Subcutaneous abdominal adipose tissue (tissue), 5 donors: ENCODE data around the gene MSH3.
"Not testable (repeated sequence)": the region's sequence is repeated elsewhere in the genome, so short reads cannot be mapped to it uniquely, and the experiment has no call there.

Source experiments
- H3K27ac ChIP-seq: one replicate; pipeline ENCODE4 v1.7.0; 2013; ENCODE audit warnings: low read depth, mild to moderate bottlenecking, inconsistent platforms, low read length, moderate library complexity
- H3K27me3 ChIP-seq, 5 donors: one replicate each; pipeline ENCODE4 v1.7.0; 2013; ENCODE audit warnings: low read length in 5 of 5, inconsistent platforms in 1 of 5; ENCODE audit not compliant: control insufficient read depth in 5 of 5, insufficient read depth in 4 of 5
- H3K36me3 ChIP-seq, 5 donors: one replicate each; pipeline ENCODE4 v1.7.0; 2013; ENCODE audit warnings: low read length in 5 of 5; ENCODE audit not compliant: control insufficient read depth in 5 of 5, insufficient read depth in 5 of 5
- H3K4me1 ChIP-seq, 5 donors: one replicate each; pipeline ENCODE4 v1.7.0; 2013; ENCODE audit warnings: low read length in 5 of 5, mild to moderate bottlenecking in 3 of 5, moderate library complexity in 1 of 5; ENCODE audit not compliant: control insufficient read depth in 5 of 5, insufficient read depth in 5 of 5
- H3K4me3 ChIP-seq, 5 donors: one replicate each; pipeline ENCODE4 v1.7.0; 2013; ENCODE audit warnings: low read length in 5 of 5, low read depth in 1 of 5
- H3K9ac ChIP-seq, 5 donors: one replicate each; pipeline ENCODE4 v1.7.0; 2013; ENCODE audit warnings: low read length in 5 of 5, mild to moderate bottlenecking in 4 of 5, moderate library complexity in 3 of 5
- H3K9me3 ChIP-seq, 5 donors: one replicate each; pipeline ENCODE4 v1.7.0; 2013; ENCODE audit warnings: low read length in 5 of 5; ENCODE audit not compliant: control insufficient read depth in 5 of 5
- donor health status: healthy.
- donor health status: healthy.
- donor health status: healthy.
- donor health status: healthy.
- donor health status: healthy.

The MSH3 gene

GRCh38 chr5:80865551-80865950 lies 211.1 kb downstream of the MSH3 start:
- H3K9ac ChIP-seq: no peak overlapping the region
- H3K4me1 ChIP-seq: peaks cover 0 to 9% (median 0%) of the 10 kb centered on the region in 5 donors
- H3K27me3 ChIP-seq: no peaks in the 10 kb centered on the region
- H3K36me3 ChIP-seq: peaks cover 4 to 25% (median 6%) of the 10 kb centered on the region in 5 donors
- H3K4me3 ChIP-seq: no peak overlapping the region
- no peaks in the 10 kb centered on the region for H3K9me3 ChIP-seq
- H3K27ac ChIP-seq: no peak overlapping the region

DNA sequence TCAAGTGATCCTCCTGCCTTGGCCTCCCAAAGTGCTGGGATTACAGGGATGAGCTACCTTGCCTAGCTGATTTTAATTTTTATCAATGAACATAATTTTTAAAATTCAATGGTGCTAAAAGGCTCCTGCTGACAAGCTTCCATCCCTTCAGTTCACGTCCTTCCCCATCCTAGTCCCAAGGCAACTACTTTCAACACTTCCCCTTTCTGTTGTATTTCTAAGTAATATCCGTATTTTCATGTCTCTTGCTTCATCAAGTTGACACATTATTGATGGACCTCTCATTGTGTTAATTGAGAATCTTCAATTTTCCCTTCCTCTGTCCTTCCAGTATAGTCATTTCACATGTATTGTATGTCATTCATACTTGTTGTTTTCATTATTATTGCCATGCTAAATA lies 211.9 kb downstream of the MSH3 start:
- H3K9ac ChIP-seq: no peak overlapping the region
- H3K27me3 ChIP-seq: no peaks in the 10 kb centered on the region
- no peak overlapping the region for H3K4me3 ChIP-seq
- peaks cover 0 to 9% (median 0%) of the 10 kb centered on the region in 5 donors for H3K4me1 ChIP-seq
- no peak overlapping the region for H3K27ac ChIP-seq
- no peaks in the 10 kb centered on the region for H3K9me3 ChIP-seq
- peaks cover 4 to 26% (median 7%) of the 10 kb centered on the region in 5 donors for H3K36me3 ChIP-seq

DNA sequence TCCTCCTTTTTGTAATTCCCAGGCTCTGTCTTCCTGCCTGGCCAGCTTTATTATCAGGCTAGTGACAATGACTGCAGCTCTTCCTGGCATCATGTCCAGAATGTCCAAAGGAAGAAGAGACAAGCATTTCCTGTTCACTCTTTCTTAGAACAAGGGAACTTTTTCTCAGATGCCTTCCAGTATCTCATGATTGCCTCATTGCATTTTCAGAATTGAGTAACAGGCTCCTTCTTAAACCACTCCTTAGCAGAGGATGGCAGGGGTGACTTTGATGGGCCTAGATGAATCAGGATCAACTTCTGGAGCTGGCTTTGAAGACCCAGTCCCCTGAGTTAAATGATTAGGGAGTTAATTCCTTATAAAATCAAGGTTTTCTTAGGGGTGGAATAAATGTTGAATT lies 212.8 kb downstream of the MSH3 start:
- Histone ChIP-seq H3K27me3 (no peaks in the 10 kb centered on the region), H3K4me1 (peaks cover 0 to 9% (median 0%) of the 10 kb centered on the region in 5 donors), H3K9ac (no peak overlapping the region), H3K27ac (no peak overlapping the region), H3K4me3 (no peak overlapping the region), H3K36me3 (peaks cover 4 to 30% (median 10%) of the 10 kb centered on the region in 5 donors), H3K9me3 (no peaks in the 10 kb centered on the region)

DNA sequence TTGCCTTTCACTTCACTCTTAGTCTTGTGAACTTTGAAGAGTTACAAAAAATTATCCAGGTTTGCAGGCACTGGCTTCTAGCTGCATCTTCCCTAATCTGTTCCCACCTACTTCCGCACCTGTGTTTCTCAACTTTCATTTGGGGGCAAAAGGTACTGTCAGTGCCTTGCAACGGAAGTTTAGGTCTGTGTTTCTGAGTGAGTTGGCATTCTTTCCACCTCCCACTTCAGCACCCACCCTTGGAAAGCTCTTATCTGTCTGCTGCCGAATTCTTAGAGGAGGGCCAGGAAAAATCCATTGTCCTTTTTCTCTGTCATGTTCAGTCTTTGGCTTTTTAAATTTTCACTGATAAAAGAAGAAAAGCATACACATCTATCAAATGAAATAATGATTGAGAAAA lies 216.0 kb downstream of the MSH3 start:
- Histone ChIP-seq H3K27me3 (no peaks in the 10 kb centered on the region), H3K4me3 (no peak overlapping the region), H3K9me3 (no peaks in the 10 kb centered on the region), H3K4me1 (peaks cover 0 to 9% (median 0%) of the 10 kb centered on the region in 5 donors), H3K9ac (no peak overlapping the region), H3K36me3 (peaks cover 11 to 33% (median 23%) of the 10 kb centered on the region in 5 donors), H3K27ac (no peak overlapping the region)

GRCh38 chr5:80871541-80871961 lies 217.1 kb downstream of the MSH3 start:
- Histone ChIP-seq H3K4me1 (peaks cover 0 to 9% (median 0%) of the 10 kb centered on the region in 5 donors), H3K36me3 (peaks cover 13 to 30% (median 22%) of the 10 kb centered on the region in 5 donors), H3K9me3 (no peaks in the 10 kb centered on the region), H3K27ac (no peak overlapping the region), H3K9ac (no peak overlapping the region), H3K4me3 (no peak overlapping the region), H3K27me3 (no peaks in the 10 kb centered on the region)

- Histone ChIP-seq H3K9me3 (no peaks in the 10 kb centered on the region), H3K9ac (no peak overlapping the region), H3K36me3 (peaks cover 17 to 32% (median 28%) of the 10 kb centered on the region in 5 donors)
Observed at GRCh38 chr5:80874162-80874561, 219.7 kb downstream of the MSH3 start.

DNA sequence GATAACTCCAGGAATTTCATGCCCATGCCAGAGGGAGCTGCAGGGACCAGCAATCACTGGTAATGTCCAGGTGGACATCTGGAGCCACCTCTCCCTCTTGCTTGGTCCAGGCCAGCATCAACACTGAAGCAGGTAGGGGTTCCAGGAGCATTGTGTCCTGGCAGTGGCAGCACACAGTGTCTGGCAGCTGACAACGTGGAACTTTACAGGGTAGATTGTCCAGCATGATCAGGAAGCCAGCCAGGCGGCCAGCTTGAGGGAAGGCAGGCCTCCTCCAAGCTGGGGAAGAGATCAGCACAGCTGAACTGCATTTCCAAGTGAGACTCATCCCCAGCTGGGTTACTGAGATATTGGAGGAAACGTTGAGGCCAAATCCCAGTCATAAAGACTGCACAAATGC lies 223.1 kb downstream of the MSH3 start:
- Histone ChIP-seq H3K9me3 (no peaks in the 10 kb centered on the region), H3K9ac (no peak overlapping the region), H3K27me3 (no peaks in the 10 kb centered on the region), H3K4me3 (no peak overlapping the region), H3K36me3 (peaks cover 17 to 45% (median 20%) of the 10 kb centered on the region in 5 donors), H3K27ac (no peak overlapping the region), H3K4me1 (peaks cover 0 to 2% (median 0%) of the 10 kb centered on the region in 5 donors)

More at GRCh38 chr5:80874162-80874561, 219.7 kb downstream of the MSH3 start:
- H3K27ac ChIP-seq: no peak overlapping the region
- H3K4me1 ChIP-seq: peaks cover 0 to 7% (median 0%) of the 10 kb centered on the region in 5 donors
- no peak overlapping the region for H3K4me3 ChIP-seq
- H3K27me3 ChIP-seq: no peaks in the 10 kb centered on the region

GRCh38 chr5:80881726-80882125 lies 227.3 kb downstream of the MSH3 start:
- Histone ChIP-seq H3K4me3 (no peak overlapping the region), H3K27ac (no peak overlapping the region), H3K9ac (no peak overlapping the region), H3K9me3 (no peaks in the 10 kb centered on the region), H3K4me1 (peaks cover 5 to 12% (median 10%) of the 10 kb centered on the region in 5 donors), H3K27me3 (no peaks in the 10 kb centered on the region), H3K36me3 (peaks cover 7 to 24% (median 12%) of the 10 kb centered on the region in 5 donors)

GRCh38 chr5:80883390-80883789 lies 228.9 kb downstream of the MSH3 start:
- not testable (repeated sequence) for H3K9ac ChIP-seq, H3K4me3 ChIP-seq, H3K27me3 ChIP-seq, H3K9me3 ChIP-seq, H3K27ac ChIP-seq
- peaks cover 5 to 12% (median 10%) of the 10 kb centered on the region in 5 donors for H3K4me1 ChIP-seq
- H3K36me3 ChIP-seq: peaks cover 0 to 18% (median 0%) of the 10 kb centered on the region in 5 donors

DNA sequence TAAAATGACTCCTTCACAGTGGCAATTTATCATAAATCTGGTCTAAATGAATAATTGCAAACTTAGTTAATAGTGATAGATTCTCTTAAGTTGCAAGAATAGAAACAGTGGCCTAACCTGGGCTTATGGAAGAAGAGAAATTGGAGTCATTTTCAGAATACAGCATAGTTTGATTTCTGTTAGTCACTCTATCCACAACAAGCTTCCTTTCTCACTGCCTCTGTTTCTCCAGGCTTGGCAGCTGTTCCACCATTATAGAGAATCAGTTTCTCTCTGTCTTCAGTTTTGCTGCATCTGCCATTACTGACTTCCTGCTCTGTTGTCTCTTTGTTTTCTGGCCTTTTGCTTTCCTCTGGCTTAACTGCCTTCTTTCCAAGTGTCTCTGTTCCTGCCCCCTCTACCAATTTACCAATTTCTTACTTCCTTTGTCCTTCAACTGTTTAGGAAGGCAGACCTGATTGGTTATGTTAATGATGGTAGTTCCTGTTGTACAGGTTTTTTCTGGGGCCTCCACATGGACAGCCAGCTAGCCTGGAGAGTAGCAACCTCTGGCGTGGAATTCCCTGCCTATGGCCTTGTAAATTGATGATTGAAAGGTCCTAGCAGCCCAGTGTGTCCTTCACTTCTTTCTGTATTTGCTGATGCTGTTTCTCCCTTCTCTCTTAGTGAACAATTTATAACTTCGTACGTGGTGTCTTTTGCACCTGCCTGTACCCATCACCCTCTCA lies 229.8 kb downstream of the MSH3 start:
- Histone ChIP-seq H3K36me3 (peaks cover 0 to 18% (median 3%) of the 10 kb centered on the region in 5 donors), H3K9ac (no peak overlapping the region), H3K4me3 (no peak overlapping the region), H3K27me3 (no peaks in the 10 kb centered on the region), H3K4me1 (peaks cover 5 to 12% (median 10%) of the 10 kb centered on the region in 5 donors), H3K9me3 (no peaks in the 10 kb centered on the region), H3K27ac (no peak overlapping the region)
